Muscle of leg (tissue), 16 donors: ENCODE results near the gene PNPLA3. TPM values are rescaled to one million over a fixed set of nuclear protein-coding genes. Genes with fewer than 3 reads are reported as not detected.

Source experiments
- DNase-seq: peaks from one replicate; pipeline ENCODE4 v3.0.0; 2013
- H3K27ac ChIP-seq: one replicate; pipeline ENCODE4 v1.5.1; 2013; ENCODE audit warnings: mild to moderate bottlenecking, low read length, control low read depth
- H3K27me3 ChIP-seq: one replicate; pipeline ENCODE4 v1.6.1; 2013; ENCODE audit warnings: low read length; ENCODE audit not compliant: control insufficient read depth, insufficient read depth
- H3K36me3 ChIP-seq: one replicate; pipeline ENCODE4 v1.6.1; 2013; ENCODE audit warnings: low read length; ENCODE audit not compliant: control insufficient read depth, insufficient read depth
- H3K4me1 ChIP-seq: one replicate; pipeline ENCODE4 v1.6.1; 2013; ENCODE audit warnings: low read length; ENCODE audit not compliant: control insufficient read depth, insufficient read depth
- H3K4me3 ChIP-seq: one replicate; pipeline ENCODE4 v1.5.1; 2013; ENCODE audit warnings: low read length, control low read depth
- H3K9me3 ChIP-seq: replicated peaks from 2 replicates; pipeline ENCODE4 v1.6.1; 2013; ENCODE audit warnings: low read depth, low read length; ENCODE audit not compliant: control insufficient read depth
- WGBS: methylation state at CpG from one replicate; pipeline ENCODE4 v1.1.5; 2013; ENCODE audit warnings: missing lambda C conversion rate; ENCODE audit not compliant: insufficient coverage; 5-methylcytosine and 5-hydroxymethylcytosine counted together
- long read RNA-seq, 11 donors: transcript quantifications; one replicate each; lab custom pipeline, GENCODE V29; 2026
- polyA plus RNA-seq, 8 donors: library from polyadenylated mRNA; unstranded; fragments of 120-200 nt; gene quantifications; one replicate each; pipeline versions ENCODE4 v1.2.1 to v1.2.3, GENCODE V29; 2013; ENCODE audit warnings: inconsistent platforms in 1 of 8, low replicate concordance in 1 of 8; ENCODE audit not compliant: insufficient read length in 8 of 8, insufficient read depth in 1 of 8
- total RNA-seq: library from RNA; stranded (reverse); fragments of 120-200 nt; gene quantifications from one replicate; pipeline ENCODE4 v1.2.4, GENCODE V29; 2013

PNPLA3 gene
- total RNA-seq: 0.18 TPM
- polyA plus RNA-seq: under 1 TPM; 0.29 to 0.79 (median 0.37) TPM
- long read RNA-seq, donor 1: 0 reads
- long read RNA-seq, donor 2: 0 reads
- long read RNA-seq, donor 3: 0 reads
- long read RNA-seq, donor 4: 0 reads
- long read RNA-seq, donor 5: 0 reads
- long read RNA-seq, donor 6: 0 reads
- long read RNA-seq, donor 7: 0 reads
- long read RNA-seq, donor 8: 0 reads
- long read RNA-seq, donor 9: 0 reads
- long read RNA-seq, donor 10: 0 reads
- long read RNA-seq, donor 11: 0 reads

GRCh38 chr22:43923631-43924464, at the start of gene PNPLA3:
TSS of gene PNPLA3 (plus strand) at chr22:43923805. CDS start at chr22:43923912, 107 bp downstream.
- H3K4me3 ChIP-seq: peak within 1 kb of the TSS; percentile 57
- DNase-seq: peak; percentile 95
- peaks cover 23% of the 10 kb centered on the region for H3K4me1 ChIP-seq
- H3K27me3 ChIP-seq: peaks cover 27% of the 10 kb centered on the region
- no peaks in the 10 kb centered on the region for H3K36me3 ChIP-seq
- under 1% methylated on average over 82 of the region's 100 CpGs for WGBS
- H3K27ac ChIP-seq: no peak within 1 kb of the TSS
- H3K9me3 ChIP-seq: no peaks in the 10 kb centered on the region

- no peak for DNase-seq
- Histone ChIP-seq H3K4me3 (no peak overlapping the region), H3K36me3 (no peaks in the 10 kb centered on the region), H3K9me3 (no peaks in the 10 kb centered on the region), H3K27me3 (no peaks in the 10 kb centered on the region), H3K4me1 (no peaks in the 10 kb centered on the region), H3K27ac (no peak overlapping the region)
- WGBS: 63% methylated on average over 2 of the region's 5 CpGs
Observed at GRCh38 chr22:43876866-43877509, 46.6 kb upstream of the PNPLA3 start.

GRCh38 chr22:43878079-43878795, 45.4 kb upstream of the PNPLA3 start:
- H3K27me3 ChIP-seq: no peaks in the 10 kb centered on the region
- no peaks in the 10 kb centered on the region for H3K9me3 ChIP-seq
- H3K4me1 ChIP-seq: no peaks in the 10 kb centered on the region
- H3K36me3 ChIP-seq: no peaks in the 10 kb centered on the region
- 39% methylated on average over 6 of the region's 12 CpGs for WGBS
- H3K4me3 ChIP-seq: no peak overlapping the region
- no peak overlapping the region for H3K27ac ChIP-seq
- DNase-seq: no peak

- H3K4me1 ChIP-seq: no peaks in the 10 kb centered on the region
- no peak for DNase-seq
- no peaks in the 10 kb centered on the region for H3K27me3 ChIP-seq
- WGBS: 67% methylated on average over 12 of the region's 12 CpGs
- no peak overlapping the region for H3K4me3 ChIP-seq
- no peaks in the 10 kb centered on the region for H3K36me3 ChIP-seq
- H3K27ac ChIP-seq: no peak overlapping the region
- no peaks in the 10 kb centered on the region for H3K9me3 ChIP-seq
Observed at GRCh38 chr22:43878831-43879550, 44.6 kb upstream of the PNPLA3 start.

GRCh38 chr22:43879901-43880540, 43.6 kb upstream of the PNPLA3 start:
- DNase-seq: no peak
- Histone ChIP-seq H3K9me3 (no peaks in the 10 kb centered on the region), H3K4me1 (no peaks in the 10 kb centered on the region), H3K27ac (no peak overlapping the region), H3K36me3 (no peaks in the 10 kb centered on the region), H3K27me3 (no peaks in the 10 kb centered on the region), H3K4me3 (no peak overlapping the region)
- 91% methylated on average over 9 of the region's 14 CpGs for WGBS

- WGBS: 72% methylated on average over 12 of the region's 15 CpGs
- H3K27ac ChIP-seq: no peak overlapping the region
- no peak overlapping the region for H3K4me3 ChIP-seq
- H3K4me1 ChIP-seq: no peaks in the 10 kb centered on the region
- peaks cover 3% of the 10 kb centered on the region for H3K27me3 ChIP-seq
- no peak for DNase-seq
- no peaks in the 10 kb centered on the region for H3K9me3 ChIP-seq
- H3K36me3 ChIP-seq: no peaks in the 10 kb centered on the region
Observed at GRCh38 chr22:43880541-43880991, 43.0 kb upstream of the PNPLA3 start.

GRCh38 chr22:43881091-43882061, 42.2 kb upstream of the PNPLA3 start:
- DNase-seq: no peak
- 82% methylated on average over 17 of the region's 19 CpGs for WGBS
- no peaks in the 10 kb centered on the region for H3K36me3 ChIP-seq
- no peaks in the 10 kb centered on the region for H3K4me1 ChIP-seq
- no peak overlapping the region for H3K4me3 ChIP-seq
- peaks cover 7% of the 10 kb centered on the region for H3K27me3 ChIP-seq
- H3K27ac ChIP-seq: no peak overlapping the region
- no peaks in the 10 kb centered on the region for H3K9me3 ChIP-seq

- Histone ChIP-seq H3K36me3 (no peaks in the 10 kb centered on the region), H3K4me1 (no peaks in the 10 kb centered on the region), H3K27ac (no peak overlapping the region), H3K9me3 (no peaks in the 10 kb centered on the region), H3K27me3 (peaks cover 8% of the 10 kb centered on the region), H3K4me3 (no peak overlapping the region)
- 74% methylated on average over 7 of the region's 9 CpGs for WGBS
- no peak for DNase-seq
Observed at GRCh38 chr22:43882122-43882767, 41.4 kb upstream of the PNPLA3 start.
